Calu3 (cell line): ENCODE measurements around the gene S100A4. TPM values are rescaled to one million over a fixed set of nuclear protein-coding genes. Genes with fewer than 3 reads are reported as not detected.

ENCODE experiments used
- BruUV-seq: library from RNA; stranded (reverse); fragments of 400-500 nt; replicated peaks from 2 replicates; lab custom pipeline; 2021; lab: Mats Ljungman, UMichigan
- CTCF ChIA-PET: fragments of 300-600 bp; sonication (Branson Sonifier 250); formaldehyde crosslinking; loops from one replicate; lab custom pipeline; 2022; ENCODE audit warnings: antibody characterized with exemption; lab: Charles Lee
- DNase-seq: peaks from one replicate; pipeline ENCODE4 v3.0.0; 2022
- H3K27ac Mint-ChIP-seq: one replicate; pipeline ENCODE4 v1.8.0; 2022; ENCODE audit warnings: mixed read lengths; ENCODE audit not compliant: unreplicated experiment
- H3K27me3 Mint-ChIP-seq: one replicate; pipeline ENCODE4 v1.8.0; 2022; ENCODE audit warnings: mixed read lengths; ENCODE audit not compliant: unreplicated experiment
- H3K36me3 Mint-ChIP-seq: one replicate; pipeline ENCODE4 v1.8.0; 2022; ENCODE audit warnings: mild to moderate bottlenecking, moderate library complexity, mixed read lengths; ENCODE audit not compliant: insufficient read depth, unreplicated experiment
- H3K4me1 Mint-ChIP-seq: one replicate; pipeline ENCODE4 v1.8.0; 2022; ENCODE audit warnings: mild to moderate bottlenecking, low read depth, mixed read lengths; ENCODE audit not compliant: unreplicated experiment
- H3K4me3 Mint-ChIP-seq: one replicate; pipeline ENCODE4 v1.8.0; 2022; ENCODE audit warnings: mild to moderate bottlenecking, low read depth, moderate library complexity, mixed read lengths; ENCODE audit not compliant: unreplicated experiment
- H3K9me3 Mint-ChIP-seq: one replicate; pipeline ENCODE4 v1.8.0; 2022; ENCODE audit warnings: low read depth, mixed read lengths; ENCODE audit not compliant: unreplicated experiment
- intact Hi-C: fragments of 100-400 bp; cut with micrococcal nuclease; formaldehyde crosslinking; loops from one replicate; pipeline ENCODE4 v1.10.0; 2022; ENCODE audit not compliant: unreplicated experiment
- total RNA-seq: library from RNA; stranded (reverse); gene quantifications from 2 replicates; pipeline ENCODE4 v1.2.3, GENCODE V29; 2022
- TF ChIP-seq, protein P1 (sequence below): fragments of 200-600 bp; IDR thresholded peaks from one replicate; pipeline ENCODE4 v1.8.0; 2022; ENCODE audit warnings: antibody characterized with exemption; ENCODE audit not compliant: unreplicated experiment

The S100A4 gene
- total RNA-seq, 1 experiment from 2014 or later = 20.5 TPM

- Mint-ChIP-seq H3K27me3 (no peaks in the 10 kb centered on the region), H3K27ac (peak overlapping the region; percentile 82), H3K9me3 (no peaks in the 10 kb centered on the region), H3K36me3 (peaks cover 21% of the 10 kb centered on the region), H3K4me3 (no peak overlapping the region), H3K4me1 (peaks cover 82% of the 10 kb centered on the region)
- no TSS peak for BruUV-seq
- TF ChIP-seq, protein P1, sequence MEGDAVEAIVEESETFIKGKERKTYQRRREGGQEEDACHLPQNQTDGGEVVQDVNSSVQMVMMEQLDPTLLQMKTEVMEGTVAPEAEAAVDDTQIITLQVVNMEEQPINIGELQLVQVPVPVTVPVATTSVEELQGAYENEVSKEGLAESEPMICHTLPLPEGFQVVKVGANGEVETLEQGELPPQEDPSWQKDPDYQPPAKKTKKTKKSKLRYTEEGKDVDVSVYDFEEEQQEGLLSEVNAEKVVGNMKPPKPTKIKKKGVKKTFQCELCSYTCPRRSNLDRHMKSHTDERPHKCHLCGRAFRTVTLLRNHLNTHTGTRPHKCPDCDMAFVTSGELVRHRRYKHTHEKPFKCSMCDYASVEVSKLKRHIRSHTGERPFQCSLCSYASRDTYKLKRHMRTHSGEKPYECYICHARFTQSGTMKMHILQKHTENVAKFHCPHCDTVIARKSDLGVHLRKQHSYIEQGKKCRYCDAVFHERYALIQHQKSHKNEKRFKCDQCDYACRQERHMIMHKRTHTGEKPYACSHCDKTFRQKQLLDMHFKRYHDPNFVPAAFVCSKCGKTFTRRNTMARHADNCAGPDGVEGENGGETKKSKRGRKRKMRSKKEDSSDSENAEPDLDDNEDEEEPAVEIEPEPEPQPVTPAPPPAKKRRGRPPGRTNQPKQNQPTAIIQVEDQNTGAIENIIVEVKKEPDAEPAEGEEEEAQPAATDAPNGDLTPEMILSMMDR = peak; percentile 97
- CTCF ChIA-PET = interaction anchor here (0.6 to 2.1 kb wide), 13 partner anchors 11 to 145 kb away, joined by 3 to 25 read pairs (median 4); partner anchors contain the start of genes S100A13, S100A14 and S100A2
- DNase-seq = peak; percentile 97
- intact Hi-C loops = loop anchor here (1.0 to 10.0 kb wide), 4 partner anchors 22 to 474 kb away; partner anchors contain the start of genes ILF2 and RAB13
Observed at GRCh38 chr1:153510984-153511410, 34.6 kb downstream of the S100A4 start.

GRCh38 chr1:153509729-153510354 lies 35.8 kb downstream of the S100A4 start:
- Mint-ChIP-seq H3K4me1 (peaks cover 75% of the 10 kb centered on the region), H3K27me3 (no peaks in the 10 kb centered on the region), H3K27ac (no peak overlapping the region), H3K36me3 (peaks cover 16% of the 10 kb centered on the region), H3K9me3 (no peaks in the 10 kb centered on the region), H3K4me3 (no peak overlapping the region)
- intact Hi-C loops = loop anchor here (2.0 to 10.0 kb wide), 3 partner anchors 23 to 475 kb away; partner anchors contain the start of genes ILF2 and RAB13
- CTCF ChIA-PET = interaction anchor here (1.0 to 1.3 kb wide), 3 partner anchors 24 to 66 kb away, joined by 3 to 4 read pairs (median 3); no protein-coding TSS in a partner anchor
- TF ChIP-seq, protein P1 = peak; percentile 87
- DNase-seq = peak; percentile 85
- no TSS peak for BruUV-seq

DNA sequence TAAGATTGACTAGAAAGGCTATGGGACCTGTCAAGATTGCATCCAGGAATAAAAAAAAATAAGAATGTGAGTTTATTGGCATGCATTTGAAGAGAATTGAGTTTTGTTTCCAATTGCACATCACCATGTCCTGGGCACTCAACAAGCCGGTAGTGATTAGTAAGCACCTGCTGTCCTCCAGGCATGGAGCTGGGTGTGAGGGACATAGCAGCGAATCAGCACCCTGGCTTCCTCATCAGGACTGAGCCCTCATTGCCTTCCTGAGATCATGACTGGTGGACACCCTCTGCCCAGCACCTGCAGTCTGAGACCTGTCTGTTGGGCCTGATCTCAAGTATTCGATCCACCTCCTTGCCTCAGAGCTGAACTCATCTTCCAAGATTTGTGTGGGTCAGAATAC lies 36.6 kb downstream of the S100A4 start:
- intact Hi-C loops = no loop called here
- CTCF ChIA-PET = no interaction called here

DNA sequence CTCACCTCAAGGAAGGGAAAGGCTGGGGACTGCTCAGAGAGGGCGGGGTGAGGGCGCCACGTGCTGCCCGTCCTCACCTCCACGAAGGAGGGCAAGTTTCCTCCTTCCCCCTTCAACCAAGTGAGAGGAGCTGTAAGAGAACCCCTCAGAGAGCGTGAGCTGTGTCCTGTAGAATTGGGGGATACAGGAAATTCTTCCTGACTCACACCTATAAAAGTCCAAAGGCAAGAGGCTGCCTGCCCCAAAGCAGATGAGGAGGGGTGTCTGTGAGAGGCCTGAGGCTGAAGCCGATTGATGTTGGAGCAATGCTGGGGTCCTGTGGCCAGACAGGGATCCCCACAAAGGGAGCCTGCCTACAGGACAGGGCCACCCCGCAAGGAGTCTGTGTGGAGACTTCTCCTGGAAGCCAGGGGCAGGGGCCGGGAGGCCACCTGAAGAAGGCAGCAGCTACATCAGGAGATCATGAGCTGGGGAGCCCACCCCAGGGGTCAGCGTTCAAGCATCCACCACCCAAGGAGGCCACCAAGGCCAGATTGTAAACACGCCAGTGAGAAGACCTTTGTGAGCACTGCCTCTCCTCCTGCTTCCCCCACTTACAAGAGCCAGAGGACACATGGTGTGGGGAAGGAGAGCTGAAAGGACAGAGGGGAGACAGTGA lies 37.6 kb downstream of the S100A4 start:
- H3K27me3 Mint-ChIP-seq = no peaks in the 10 kb centered on the region
- no peaks in the 10 kb centered on the region for H3K9me3 Mint-ChIP-seq
- no peak overlapping the region for H3K4me3 Mint-ChIP-seq
- intact Hi-C loops = loop anchor here (2.0 kb wide), 1 partner anchor 241 kb away; no protein-coding TSS in a partner anchor
- no peak overlapping the region for H3K27ac Mint-ChIP-seq
- BruUV-seq = no TSS peak
- no peak for DNase-seq
- H3K36me3 Mint-ChIP-seq = peaks cover 16% of the 10 kb centered on the region
- CTCF ChIA-PET = no interaction called here
- TF ChIP-seq, protein P1 = no peak
- H3K4me1 Mint-ChIP-seq = peaks cover 63% of the 10 kb centered on the region

More for the DNA sequence above, 36.6 kb downstream of the S100A4 start:
- no peak for DNase-seq
- Mint-ChIP-seq H3K27ac (no peak overlapping the region), H3K9me3 (no peaks in the 10 kb centered on the region), H3K4me3 (no peak overlapping the region), H3K4me1 (peaks cover 73% of the 10 kb centered on the region), H3K36me3 (peaks cover 16% of the 10 kb centered on the region), H3K27me3 (no peaks in the 10 kb centered on the region)
- TF ChIP-seq, protein P1 = no peak
- BruUV-seq = no TSS peak
